HCT116 (cell line): Measurements from ENCODE around the gene HOXC12. TPM values are rescaled to one million over a fixed set of nuclear protein-coding genes. Genes with fewer than 3 reads are reported as not detected.
A peak's percentile ranks its signal among the peaks of the same experiment; 100 is the strongest.

Experiments used
- ATAC-seq: fragments of 200-7000 bp; cut with Tn5 transposase; 2 replicates; pipeline ENCODE4 v1.9.1; 2020; ENCODE audit warnings: mild to moderate bottlenecking, moderate library complexity
- BruUV-seq: library from RNA; stranded (reverse); fragments of 400-500 nt; replicated peaks from 2 replicates; lab custom pipeline; 2021; lab: Mats Ljungman, UMichigan
- CTCF ChIA-PET: fragments of 300-600 bp; sonication (Branson Sonifier 250); formaldehyde crosslinking; loops from one replicate; lab custom pipeline; 2021; ENCODE audit warnings: antibody characterized with exemption; lab: Charles Lee
- POLR2A ChIA-PET: fragments of 300-600, 350-600 bp; sonication (Branson Sonifier 250); formaldehyde crosslinking; loops from one replicate; lab custom pipeline; 2021; ENCODE audit warnings: antibody characterized with exemption; lab: Charles Lee
- RAD21 ChIA-PET, 2 experiments: fragments of 300-600 bp; sonication (Branson Sonifier 250); formaldehyde crosslinking; loops; one replicate each; lab custom pipeline; 2023; ENCODE audit warnings: low total read pairs in 2 of 2; ENCODE audit not compliant: uncharacterized antibody in 2 of 2, unreplicated experiment in 2 of 2, low non-redundant PET in 1 of 2; lab: Charles Lee
- DNase-seq: peaks from one replicate; pipeline ENCODE4 v3.0.0-alpha.2; 2010; ENCODE audit warnings: low read depth, low spot score
- H2AFZ ChIP-seq: fragments of 200-600 bp; shearing (Covaris generic), sonication (generic); 2 replicates; pipeline ENCODE4 v1.6.1; 2017; ENCODE audit warnings: low read depth, mixed run types, mixed read lengths, antibody characterized with exemption, low read length; ENCODE audit not compliant: poor library complexity, severe bottlenecking
- H3K27ac ChIP-seq: 2 replicates; pipeline ENCODE4 v1.5.1; 2012; ENCODE audit warnings: low read depth, low read length
- H3K27me3 ChIP-seq: fragments of 200-600 bp; sonication (generic); 2 replicates; pipeline ENCODE4 v1.6.1; 2016; ENCODE audit warnings: mixed run types, low read length, mixed read lengths; ENCODE audit not compliant: insufficient read depth
- H3K36me3 ChIP-seq, 2 experiments: fragments of 200-500 bp in 1 of 2; fragments of 200-600 bp in 1 of 2; sonication (Bioruptor generic) in 1 of 2; sonication (generic) in 1 of 2; 2 replicates each; pipeline versions ENCODE4 v1.5.1 to v1.6.1; 2014 to 2016; ENCODE audit warnings: low read length in 2 of 2, inconsistent platforms in 1 of 2, mixed read lengths in 1 of 2, mixed run types in 1 of 2; ENCODE audit not compliant: insufficient read depth in 2 of 2, control insufficient read depth in 1 of 2
- H3K4me1 ChIP-seq, 2 experiments: fragments of 200-600 bp in 1 of 2; sonication (generic) in 1 of 2; 2 replicates each; pipeline versions ENCODE4 v1.5.1 to v1.6.1; 2012 to 2017; ENCODE audit warnings: low read length in 2 of 2, inconsistent platforms in 1 of 2, mild to moderate bottlenecking in 1 of 2, mixed read lengths in 1 of 2, mixed run types in 1 of 2, moderate library complexity in 1 of 2; ENCODE audit not compliant: insufficient read depth in 2 of 2, control insufficient read depth in 1 of 2
- H3K4me2 ChIP-seq: fragments of 200-600 bp; sonication (generic); 2 replicates; pipeline ENCODE4 v1.6.1; 2017; ENCODE audit warnings: mixed run types, low read length, mixed read lengths
- H3K4me3 ChIP-seq, 2 experiments: fragments of 200-600 bp in 1 of 2; sonication (generic) in 1 of 2; replicated peaks in 1 of 2; 2 replicates each; pipeline ENCODE4 v1.5.1; 2011 to 2016; ENCODE audit warnings: low read length in 2 of 2, control low read depth in 1 of 2, low read depth in 1 of 2, mild to moderate bottlenecking in 1 of 2, mixed read lengths in 1 of 2, mixed run types in 1 of 2
- H3K79me2 ChIP-seq: fragments of 200-600 bp; sonication (generic); 2 replicates; pipeline ENCODE4 v1.6.1; 2017; ENCODE audit warnings: mild to moderate bottlenecking, mixed run types, low read length, moderate library complexity, mixed read lengths; ENCODE audit not compliant: insufficient read depth
- H3K9ac ChIP-seq: fragments of 200-600 bp; sonication (generic); 2 replicates; pipeline ENCODE4 v1.6.1; 2016; ENCODE audit warnings: low read length, mixed read lengths
- H3K9me2 ChIP-seq: fragments of 200-600 bp; sonication (generic), shearing (Covaris generic); 2 replicates; pipeline ENCODE4 v1.6.1; 2017; ENCODE audit warnings: mixed run types, mild to moderate bottlenecking, moderate library complexity; ENCODE audit not compliant: insufficient read depth
- H3K9me3 ChIP-seq, 2 experiments: fragments of 200-500 bp in 1 of 2; fragments of 200-600 bp in 1 of 2; sonication (Bioruptor generic) in 1 of 2; sonication (generic) in 1 of 2; 2 replicates each; pipeline ENCODE4 v1.6.1; 2014 to 2017; ENCODE audit warnings: low read length in 2 of 2, mixed read lengths in 2 of 2, inconsistent platforms in 1 of 2, low read depth in 1 of 2, mild to moderate bottlenecking in 1 of 2, mixed run types in 1 of 2, moderate library complexity in 1 of 2; ENCODE audit not compliant: control insufficient read depth in 1 of 2, insufficient read depth in 1 of 2
- H4K20me1 ChIP-seq: fragments of 200-600 bp; sonication (generic), shearing (Covaris generic); 2 replicates; pipeline ENCODE4 v1.6.1; 2017; ENCODE audit warnings: mixed run types, mild to moderate bottlenecking, moderate library complexity; ENCODE audit not compliant: insufficient read depth
- ATF3 ChIP-seq: IDR thresholded peaks from 2 replicates; pipeline ENCODE4 v1.6.1; 2012
- CEBPB ChIP-seq: IDR thresholded peaks from 2 replicates; pipeline ENCODE4 v1.6.1; 2012; ENCODE audit warnings: low read depth
- CTCF ChIP-seq, 3 experiments: fragments of 200-600 bp in 1 of 3; sonication (generic) in 1 of 3; IDR thresholded peaks in 2 of 3; conservative IDR thresholded peaks in 1 of 3; 2 replicates each; pipeline ENCODE4 v1.5.1; 2012 to 2017; ENCODE audit warnings: low read depth in 2 of 3, low read length in 2 of 3, antibody characterized with exemption in 1 of 3, borderline replicate concordance in 1 of 3, control low read depth in 1 of 3, mild to moderate bottlenecking in 1 of 3, mixed read lengths in 1 of 3, mixed run types in 1 of 3, moderate library complexity in 1 of 3; ENCODE audit not compliant: insufficient read depth in 1 of 3
- EGR1 ChIP-seq: IDR thresholded peaks from 2 replicates; pipeline ENCODE4 v1.6.1; 2012; ENCODE audit warnings: low read depth
- ELF1 ChIP-seq: IDR thresholded peaks from 2 replicates; pipeline ENCODE4 v1.6.1; 2012; ENCODE audit warnings: low read depth, borderline replicate concordance
- EZH2phosphoT487 ChIP-seq: fragments of 200-600 bp; IDR thresholded peaks from 2 replicates; pipeline ENCODE4 v1.6.1; 2018; ENCODE audit warnings: antibody characterized with exemption, borderline replicate concordance
- FOSL1 ChIP-seq: IDR thresholded peaks from 2 replicates; pipeline ENCODE4 v1.6.1; 2012; ENCODE audit warnings: low read depth
- JUND ChIP-seq: IDR thresholded peaks from 2 replicates; pipeline ENCODE4 v1.6.1; 2012
- MAX ChIP-seq: IDR thresholded peaks from 2 replicates; pipeline ENCODE4 v1.6.1; 2012
- SIN3A ChIP-seq: IDR thresholded peaks from 2 replicates; pipeline ENCODE4 v1.6.1; 2012; ENCODE audit warnings: low read depth
- SP1 ChIP-seq: IDR thresholded peaks from 2 replicates; pipeline ENCODE4 v1.6.1; 2012; ENCODE audit warnings: low read depth
- SRF ChIP-seq: IDR thresholded peaks from 2 replicates; pipeline ENCODE4 v1.6.1; 2012; ENCODE audit warnings: low read depth
- ZBTB33 ChIP-seq: IDR thresholded peaks from 2 replicates; pipeline ENCODE4 v1.6.1; 2011; ENCODE audit warnings: mild to moderate bottlenecking, low read length, moderate library complexity; ENCODE audit not compliant: insufficient replicate concordance; ENCODE audit errors: extremely low read depth
- ZNF274 ChIP-seq: fragments of 200-500 bp; sonication (Bioruptor generic); IDR thresholded peaks from 2 replicates; pipeline ENCODE4 v1.6.1; 2014; ENCODE audit warnings: mild to moderate bottlenecking, low read depth, low read length, inconsistent platforms
- intact Hi-C: fragments of 100-400 bp; cut with micrococcal nuclease; formaldehyde crosslinking; loops from 2 replicates; pipeline ENCODE4 v1.10.0; 2022
- total RNA-seq: library from RNA; stranded (reverse); gene quantifications from one replicate; pipeline ENCODE4 v1.2.1, GENCODE V29; 2021; ENCODE audit not compliant: unreplicated experiment

The HOXC12 gene
- total RNA-seq, 1 experiment from 2014 or later = not detected

GRCh38 chr12:53990311-53991076 lies 35.8 kb downstream of the HOXC12 start:
- TF ChIP-seq FOSL1 (no peak), EGR1 (no peak), ELF1 (no peak), CEBPB (no peak), SP1 (no peak)
- no peaks in the 10 kb centered on the region for H3K9me2 ChIP-seq
- no peaks in the 10 kb centered on the region for H3K36me3 ChIP-seq
- POLR2A ChIA-PET = interaction anchor here (0.6 to 2.2 kb wide), 3 partner anchors 9 to 473 kb away, joined by 3 to 6 read pairs (median 3); partner anchors contain the start of gene HOXC9
- peaks cover 9 to 21% of the 10 kb centered on the region in 2 experiments for H3K4me1 ChIP-seq
- H3K27ac ChIP-seq = no peak overlapping the region
- no peaks in the 10 kb centered on the region for H4K20me1 ChIP-seq
- RAD21 ChIA-PET = interaction anchor here in 1 of 2 experiments (0.7 kb wide), 1 partner anchor 201 kb away, joined by 3 read pairs; no protein-coding TSS in a partner anchor
- intact Hi-C loops = no loop called here
- no peak overlapping the region for H3K4me3 ChIP-seq
- CTCF ChIA-PET = interaction anchor here (1.1 to 2.0 kb wide), 4 partner anchors 200 to 226 kb away, joined by 3 to 8 read pairs (median 3); no protein-coding TSS in a partner anchor
- H3K9me3 ChIP-seq = no peaks in the 10 kb centered on the region
- 0 out of 2 replicates have a peak overlapping the region, but pooled peaks have one; percentile 45 for H3K9ac ChIP-seq
- H3K27me3 ChIP-seq = no peaks in the 10 kb centered on the region
- DNase-seq (no peak), ATAC-seq (no peak)
- H2AFZ ChIP-seq = no peak overlapping the region
- H3K4me2 ChIP-seq = no peak overlapping the region
- H3K79me2 ChIP-seq = peaks cover 3% of the 10 kb centered on the region; the same call in 1 of the 2 replicates
- no TSS peak for BruUV-seq

- Histone ChIP-seq H4K20me1 (no peaks in the 10 kb centered on the region), H3K36me3 (no peaks in the 10 kb centered on the region), H3K4me1 (peaks cover 9 to 21% of the 10 kb centered on the region in 2 experiments), H3K9ac (no peak overlapping the region), H3K79me2 (peaks cover 8% of the 10 kb centered on the region), H3K9me3 (no peaks in the 10 kb centered on the region), H3K9me2 (no peaks in the 10 kb centered on the region), H2AFZ (no peak overlapping the region), H3K27ac (no peak overlapping the region), H3K4me2 (no peak overlapping the region), H3K4me3 (no peak overlapping the region), H3K27me3 (no peaks in the 10 kb centered on the region)
- ATAC-seq (no peak), DNase-seq (no peak)
- ChIA-PET CTCF (interaction anchor here (1.2 to 2.0 kb wide), 4 partner anchors 41 to 225 kb away, joined by 3 to 8 read pairs (median 4); partner anchors contain the start of gene HOXC5), POLR2A (interaction anchor here (2.2 kb wide), 1 partner anchor 26 kb away, joined by 6 read pairs; no protein-coding TSS in a partner anchor), RAD21 (no interaction called here)
- intact Hi-C loops = no loop called here
- no TSS peak for BruUV-seq
- no peak for TF ChIP-seq ELF1
- no peak for TF ChIP-seq CEBPB
- TF ChIP-seq SRF = no peak
- TF ChIP-seq MAX = no peak
- TF ChIP-seq FOSL1 = no peak
- no peak for TF ChIP-seq EZH2phosphoT487
- TF ChIP-seq ZNF274 = no peak
- no peak for TF ChIP-seq JUND
- no peak for TF ChIP-seq EGR1
- no peak for TF ChIP-seq CTCF (IDR thresholded peaks at IDR 0.05 in 2 of 3, conservative IDR thresholded peaks at IDR 0.05 in 1 of 3; ENCODE audit: borderline replicate concordance in 1 of 3, insufficient read depth in 1 of 3, low read depth in 2 of 3, low read length in 2 of 3)
- no peak for TF ChIP-seq SIN3A
- no peak for TF ChIP-seq ATF3
- TF ChIP-seq ZBTB33 = no peak
Observed at GRCh38 chr12:53991077-53991460, 36.4 kb downstream of the HOXC12 start.
